ENCODE data around the gene EVI5.

EVI5 gene

DNA sequence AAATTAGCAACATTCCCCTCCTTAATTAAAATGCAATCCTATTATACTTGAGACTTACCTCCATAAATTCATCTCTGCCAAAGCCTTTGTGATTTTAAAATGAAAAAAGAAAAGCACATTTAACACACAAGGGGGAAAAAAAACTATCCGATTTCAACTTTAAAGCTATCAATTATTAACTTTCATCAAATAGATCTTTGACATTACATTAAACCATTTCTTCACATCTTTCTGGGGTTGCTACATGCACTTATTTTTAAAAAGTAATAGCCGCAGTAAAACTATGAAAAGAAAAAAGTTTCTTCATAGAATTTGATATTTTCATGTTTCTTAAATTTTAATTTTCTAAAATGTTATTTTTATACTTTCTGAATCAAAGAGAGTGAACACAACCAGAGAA is 71.0 kb downstream of the EVI5 start:
- no peak overlapping the region for H3K9ac ChIP-seq
- no peak overlapping the region for H3K4me3 ChIP-seq
- no peak overlapping the region for H3K27ac ChIP-seq
- no peak for TF ChIP-seq Cebpa-rat (IDR thresholded peaks at IDR 0.05)
- H3K9me3 ChIP-seq (replicated peaks in 1 of 11): peaks cover 0 to 12% (median 0%) of the 10 kb centered on the region in 11 experiments; a peak in 4 of 22 replicates
- H3K27me3 ChIP-seq: no peaks in the 10 kb centered on the region
- H3K4me1 ChIP-seq: no peaks in the 10 kb centered on the region
- H3K4me2 ChIP-seq: no peak overlapping the region
- peaks cover 0 to 76% (median 0%) of the 10 kb centered on the region in 11 experiments; a peak in 5 of 22 replicates for H4K20me1 ChIP-seq
- peaks cover 0 to 15% (median 0%) of the 10 kb centered on the region in 11 experiments; a peak in 5 of 22 replicates for H3K36me3 ChIP-seq

DNA sequence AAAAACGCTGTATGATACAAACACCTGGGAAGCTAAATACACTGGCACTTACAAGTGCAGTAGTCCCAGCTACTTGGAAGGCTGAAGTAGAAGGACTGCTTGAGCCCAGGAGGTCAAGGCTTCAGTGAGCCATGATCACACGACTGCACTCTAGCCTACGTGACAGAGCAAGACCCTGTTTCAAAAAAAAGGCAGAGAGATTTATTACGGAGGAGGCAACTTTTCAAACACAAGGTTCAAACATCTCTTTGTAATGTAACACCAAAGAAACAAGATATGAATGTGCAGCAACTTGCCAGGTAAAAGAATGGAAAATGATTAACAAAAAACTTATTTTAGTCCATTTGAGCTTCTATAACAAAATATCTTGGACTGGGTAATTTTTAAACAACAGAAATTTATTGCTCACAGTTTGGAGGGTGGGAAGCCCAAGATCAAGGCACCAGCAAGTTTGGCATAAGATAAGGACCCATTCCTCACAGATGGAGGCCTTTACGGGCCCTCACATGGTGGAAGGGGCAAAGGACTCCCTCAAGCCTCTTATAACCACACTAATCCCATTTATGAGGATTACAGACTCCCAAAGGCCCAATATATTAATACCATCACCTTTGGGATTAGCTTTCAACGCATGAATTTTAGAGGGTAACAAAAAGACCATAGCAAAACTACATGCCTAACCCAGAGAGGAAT is 73.3 kb downstream of the EVI5 start:
- Histone ChIP-seq H3K9ac (no peak overlapping the region), H3K27me3 (no peaks in the 10 kb centered on the region), H3K27ac (no peak overlapping the region), H4K20me1 (peaks cover 0 to 82% (median 0%) of the 10 kb centered on the region in 11 experiments; a peak in 5 of 22 replicates), H3K36me3 (peaks cover 0 to 15% (median 0%) of the 10 kb centered on the region in 11 experiments; a peak in 5 of 22 replicates), H3K4me2 (no peak overlapping the region), H3K4me1 (no peaks in the 10 kb centered on the region), H3K4me3 (no peak overlapping the region), H3K9me3 (replicated peaks in 1 of 11) (peaks cover 0 to 7% (median 0%) of the 10 kb centered on the region in 11 experiments; a peak in 1 of 22 replicates)
- no peak for TF ChIP-seq Cebpa-rat (IDR thresholded peaks at IDR 0.05)

DNA sequence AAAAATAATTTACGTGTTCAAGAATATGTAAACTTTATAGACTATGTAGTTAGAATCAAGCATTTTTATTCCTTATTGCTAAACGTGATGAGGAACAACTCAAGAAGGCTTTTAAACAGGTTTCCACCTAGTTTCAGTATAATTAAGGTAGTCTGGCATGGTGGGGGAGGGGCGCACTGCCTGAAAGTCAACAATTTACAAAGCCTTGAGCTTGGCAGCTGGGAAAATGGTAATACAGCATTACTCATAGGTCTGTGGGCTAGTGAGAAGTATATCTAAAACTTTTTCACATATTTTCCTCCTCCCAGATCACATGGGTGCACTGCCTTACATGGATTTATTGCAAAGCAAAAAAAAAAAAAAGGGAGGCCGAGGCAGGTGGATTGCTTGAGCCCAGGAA is 75.2 kb downstream of the EVI5 start:
- Histone ChIP-seq H3K27ac (no peak overlapping the region), H3K4me1 (peaks cover 0 to 8% (median 0%) of the 10 kb centered on the region in 10 experiments; a peak in 3 of 20 replicates), H3K27me3 (no peaks in the 10 kb centered on the region), H3K4me2 (no peak overlapping the region), H3K9ac (no peak overlapping the region), H3K9me3 (replicated peaks in 1 of 11) (no peaks in the 10 kb centered on the region), H3K4me3 (no peak overlapping the region), H4K20me1 (peaks cover 0 to 81% (median 0%) of the 10 kb centered on the region in 11 experiments; a peak in 5 of 22 replicates), H3K36me3 (0 out of 22 replicates have a peak, but pooled peaks cover 0 to 6% (median 0%) of the 10 kb centered on the region in 11 experiments)
- no peak for TF ChIP-seq Cebpa-rat (IDR thresholded peaks at IDR 0.05)

DNA sequence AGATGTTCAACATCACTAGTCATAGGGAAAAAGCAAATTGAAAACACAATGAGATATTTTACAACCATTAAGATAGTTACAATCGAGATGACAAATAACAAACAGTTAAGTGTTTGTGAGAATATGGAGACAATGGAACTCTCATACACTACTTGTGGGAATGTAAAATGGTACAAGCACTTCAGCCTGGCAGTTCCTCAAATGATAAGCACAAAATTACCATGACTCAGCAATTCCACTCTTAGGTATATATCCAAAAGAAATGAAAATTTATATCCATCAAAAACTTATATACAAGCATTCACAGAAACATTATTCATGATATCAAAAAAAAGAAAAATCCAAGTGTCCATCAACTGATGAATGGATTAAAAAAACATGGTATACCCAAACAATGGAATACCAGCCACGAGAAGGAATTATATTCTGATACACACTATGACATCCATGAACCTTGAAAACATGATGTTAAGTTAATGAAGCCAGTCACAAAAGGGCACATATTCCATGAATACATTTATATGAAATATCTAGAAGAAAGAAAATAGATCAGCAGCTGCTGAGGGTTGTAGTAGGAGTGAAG is 76.4 kb downstream of the EVI5 start:
- peaks cover 0 to 17% (median 0%) of the 10 kb centered on the region in 11 experiments; a peak in 5 of 22 replicates for H3K36me3 ChIP-seq
- peaks cover 0 to 8% (median 0%) of the 10 kb centered on the region in 10 experiments; a peak in 3 of 20 replicates for H3K4me1 ChIP-seq
- no peak overlapping the region for H3K9ac ChIP-seq
- no peaks in the 10 kb centered on the region for H3K9me3 ChIP-seq (replicated peaks in 1 of 11)
- TF ChIP-seq Cebpa-rat (IDR thresholded peaks at IDR 0.05): no peak
- H3K27ac ChIP-seq: no peak overlapping the region
- no peak overlapping the region for H3K4me2 ChIP-seq
- H3K4me3 ChIP-seq: no peak overlapping the region
- no peaks in the 10 kb centered on the region for H3K27me3 ChIP-seq
- peaks cover 0 to 81% (median 0%) of the 10 kb centered on the region in 11 experiments; a peak in 5 of 22 replicates for H4K20me1 ChIP-seq

DNA sequence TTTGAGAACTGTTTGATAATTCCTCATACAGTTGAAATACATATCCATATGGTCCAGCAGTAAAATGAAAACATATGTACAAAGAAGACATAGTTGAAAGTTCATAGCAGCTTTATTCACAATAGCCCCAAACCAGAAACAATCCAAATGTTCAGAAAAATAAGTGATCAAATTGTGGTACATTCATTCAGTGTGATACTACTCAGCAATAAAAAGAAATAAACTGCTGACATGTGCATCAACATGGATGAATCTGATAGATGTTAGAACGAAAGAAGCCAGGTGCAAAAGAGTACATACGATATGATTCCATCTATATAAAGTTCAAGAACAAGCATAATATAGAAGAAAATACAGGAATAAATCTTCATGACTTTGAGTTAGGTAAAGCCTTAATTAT is 77.2 kb downstream of the EVI5 start:
- H3K27ac ChIP-seq: no peak overlapping the region
- H3K4me2 ChIP-seq: no peak overlapping the region
- H3K27me3 ChIP-seq: no peaks in the 10 kb centered on the region
- peaks cover 0 to 8% (median 0%) of the 10 kb centered on the region in 10 experiments; a peak in 3 of 20 replicates for H3K4me1 ChIP-seq
- no peaks in the 10 kb centered on the region for H3K9me3 ChIP-seq (replicated peaks in 1 of 11)
- peaks cover 0 to 82% (median 0%) of the 10 kb centered on the region in 11 experiments; a peak in 4 of 22 replicates for H4K20me1 ChIP-seq
- H3K4me3 ChIP-seq: no peak overlapping the region
- TF ChIP-seq Cebpa-rat (IDR thresholded peaks at IDR 0.05): no peak
- peaks cover 0 to 24% (median 0%) of the 10 kb centered on the region in 11 experiments; a peak in 7 of 22 replicates for H3K36me3 ChIP-seq
- no peak overlapping the region for H3K9ac ChIP-seq

DNA sequence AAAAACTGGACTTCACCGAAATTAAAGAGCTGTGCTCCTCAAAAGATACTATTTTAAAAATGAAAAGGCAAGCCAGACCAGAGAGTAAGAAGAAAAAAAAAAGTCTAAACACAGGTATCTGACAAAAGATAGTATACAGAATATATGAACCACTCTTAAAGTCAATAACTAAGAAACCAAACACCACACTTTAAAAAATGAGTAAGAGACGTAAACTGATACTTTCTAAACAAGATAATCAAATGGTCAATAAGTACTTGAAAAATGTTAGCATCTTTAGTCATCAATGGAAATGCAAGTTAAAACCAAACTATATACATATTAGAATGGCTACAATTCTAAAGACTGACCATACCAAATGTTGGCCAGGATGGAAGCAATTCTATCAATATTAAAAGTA is 77.6 kb downstream of the EVI5 start:
- no peak for TF ChIP-seq Cebpa-rat (IDR thresholded peaks at IDR 0.05)
- H3K4me2 ChIP-seq: no peak overlapping the region
- no peak overlapping the region for H3K4me3 ChIP-seq
- H3K27ac ChIP-seq: no peak overlapping the region
- H4K20me1 ChIP-seq: peaks cover 0 to 80% (median 0%) of the 10 kb centered on the region in 11 experiments; a peak in 4 of 22 replicates
- H3K36me3 ChIP-seq: peaks cover 0 to 28% (median 0%) of the 10 kb centered on the region in 11 experiments; a peak in 7 of 22 replicates
- no peaks in the 10 kb centered on the region for H3K27me3 ChIP-seq
- no peaks in the 10 kb centered on the region for H3K9me3 ChIP-seq (replicated peaks in 1 of 11)
- H3K9ac ChIP-seq: no peak overlapping the region
- peaks cover 0 to 8% (median 0%) of the 10 kb centered on the region in 10 experiments; a peak in 3 of 20 replicates for H3K4me1 ChIP-seq

DNA sequence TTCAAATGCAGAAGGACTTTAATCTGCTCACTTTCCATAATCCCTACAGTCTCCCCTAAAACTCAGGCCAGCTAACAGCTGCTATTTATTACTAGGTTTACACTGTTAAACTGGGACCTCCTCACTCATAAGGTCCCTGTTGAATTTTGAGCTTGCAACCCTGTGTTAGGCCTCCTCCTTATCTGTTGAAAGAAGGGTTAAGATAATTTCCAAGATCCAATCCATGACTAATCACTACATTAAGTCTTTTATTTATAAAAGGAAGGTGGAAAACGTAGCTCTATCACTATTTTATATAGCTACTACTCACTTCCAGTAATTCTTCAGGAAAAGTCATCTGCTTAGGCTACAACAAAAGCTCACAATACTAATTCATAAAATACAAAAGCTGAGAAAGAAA is 79.5 kb downstream of the EVI5 start:
- no peak for TF ChIP-seq Cebpa-rat (IDR thresholded peaks at IDR 0.05)
- peaks cover 0 to 35% (median 0%) of the 10 kb centered on the region in 11 experiments; a peak in 7 of 22 replicates for H3K36me3 ChIP-seq
- 0 out of 22 replicates have a peak overlapping the region, but pooled peaks of 1 of the 11 experiments have one; percentile 16 for H3K4me2 ChIP-seq
- H4K20me1 ChIP-seq: peaks cover 0 to 66% (median 0%) of the 10 kb centered on the region in 11 experiments; a peak in 3 of 22 replicates
- H3K27ac ChIP-seq: no peak overlapping the region
- H3K27me3 ChIP-seq: no peaks in the 10 kb centered on the region
- H3K4me3 ChIP-seq: no peak overlapping the region
- peaks cover 0 to 8% (median 0%) of the 10 kb centered on the region in 10 experiments; a peak in 3 of 20 replicates for H3K4me1 ChIP-seq
- H3K9me3 ChIP-seq (replicated peaks in 1 of 11): no peaks in the 10 kb centered on the region
- no peak overlapping the region for H3K9ac ChIP-seq

DNA sequence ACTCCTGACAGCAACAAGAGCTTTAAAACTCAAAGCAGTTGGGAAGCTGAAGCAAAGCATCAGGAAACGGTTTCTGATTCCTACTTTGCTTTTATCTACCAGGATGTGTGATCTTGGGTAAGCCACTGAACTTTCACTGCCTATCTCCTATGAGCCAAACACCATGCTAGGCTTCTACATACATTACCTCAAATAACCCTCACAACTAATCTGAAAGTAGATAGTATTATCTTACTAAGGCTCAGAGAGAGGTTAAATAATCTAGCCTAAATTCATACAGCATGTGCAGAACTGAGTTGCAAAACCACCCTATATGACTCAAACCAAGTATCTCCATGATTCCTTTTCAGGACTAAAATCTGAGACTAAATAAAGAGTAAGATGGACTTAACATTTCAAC is 83.8 kb downstream of the EVI5 start:
- no peak for TF ChIP-seq Cebpa-rat (IDR thresholded peaks at IDR 0.05)
- H3K4me1 ChIP-seq: peaks cover 0 to 8% (median 0%) of the 10 kb centered on the region in 10 experiments; a peak in 3 of 20 replicates
- no peak overlapping the region for H3K9ac ChIP-seq
- H3K36me3 ChIP-seq: peaks cover 0 to 74% (median 4%) of the 10 kb centered on the region in 11 experiments; a peak in 10 of 22 replicates
- H3K9me3 ChIP-seq (replicated peaks in 1 of 11): no peaks in the 10 kb centered on the region
- peaks cover 0 to 32% (median 0%) of the 10 kb centered on the region in 11 experiments; a peak in 3 of 22 replicates for H4K20me1 ChIP-seq
- H3K4me3 ChIP-seq: no peak overlapping the region
- no peak overlapping the region for H3K27ac ChIP-seq
- H3K4me2 ChIP-seq: no peak overlapping the region
- no peaks in the 10 kb centered on the region for H3K27me3 ChIP-seq

DNA sequence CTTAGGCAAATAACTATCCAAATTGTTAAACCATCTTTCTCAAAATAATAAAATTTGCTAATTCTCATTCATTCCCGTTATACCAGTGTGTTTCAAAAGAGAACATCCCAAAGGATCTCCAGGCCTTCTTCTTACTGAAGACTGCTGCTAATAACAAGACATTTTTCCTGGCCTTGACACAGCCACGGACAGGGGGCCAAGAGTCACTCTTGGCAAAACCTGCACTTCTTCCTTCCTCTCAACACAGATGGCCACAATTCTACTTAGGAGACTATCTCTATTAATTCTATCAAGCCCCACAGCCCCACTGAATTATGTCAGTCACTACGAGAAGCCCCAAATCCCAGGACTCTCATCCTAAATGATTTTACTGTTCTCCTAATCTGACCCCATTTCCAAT is 86.0 kb downstream of the EVI5 start:
- H3K9me3 ChIP-seq (replicated peaks in 1 of 11): no peaks in the 10 kb centered on the region
- no peak overlapping the region for H3K27ac ChIP-seq
- TF ChIP-seq Cebpa-rat (IDR thresholded peaks at IDR 0.05): no peak
- no peak overlapping the region for H3K9ac ChIP-seq
- H3K4me2 ChIP-seq: no peak overlapping the region
- peaks cover 0 to 14% (median 0%) of the 10 kb centered on the region in 11 experiments; a peak in 3 of 22 replicates for H4K20me1 ChIP-seq
- no peak overlapping the region for H3K4me3 ChIP-seq
- H3K36me3 ChIP-seq: peaks cover 5 to 90% (median 18%) of the 10 kb centered on the region in 11 experiments; a peak in 19 of 22 replicates
- H3K27me3 ChIP-seq: no peaks in the 10 kb centered on the region
- no peaks in the 10 kb centered on the region for H3K4me1 ChIP-seq

Measured in BLaER1 treated with 17β-estradiol and CSF1 and Interleukin-3, amounts not matched to agents 10 nM and 100 nM (cell line).